NCI-H2227 (cell line): ENCODE data around the gene ADIG.

ENCODE experiments used
- DNase-seq: peaks from one replicate; lab custom pipeline; 2025; ENCODE audit not compliant: unreplicated experiment; lab: John Stamatoyannopoulos, UW

Gene ADIG

GRCh38 chr20:38630727-38631126, 49.7 kb downstream of the ADIG start:
- no peak for DNase-seq

GRCh38 chr20:38631155-38632022, 50.4 kb downstream of the ADIG start:
- DNase-seq, result no peak

- DNase-seq, result peak; percentile 82
These were observed 52.6 kb downstream of the ADIG start for GRCh38 chr20:38633577-38634093.

GRCh38 chr20:38635721-38636288, 54.8 kb downstream of the ADIG start:
- no peak for DNase-seq
